GM12878 (cell line): ENCODE results near the gene CEP89. TPM values are rescaled to one million over a fixed set of nuclear protein-coding genes. Genes with fewer than 3 reads are reported as not detected.

ENCODE experiments used
- ATAC-seq: fragments of 200-7000 bp; cut with Tn5 transposase; 3 replicates; pipeline ENCODE4 v1.9.1; 2020; ENCODE audit warnings: mild to moderate bottlenecking, moderate library complexity
- BruUV-seq: library from RNA; stranded (reverse); fragments of 400-500 nt; replicated peaks from 2 replicates; lab custom pipeline; 2021; lab: Mats Ljungman, UMichigan
- CTCF ChIA-PET: fragments of 300-600 bp; sonication (Branson Sonifier 250); formaldehyde crosslinking; extraction: SDS; loops from one replicate; lab custom pipeline; 2021; ENCODE audit warnings: inconsistent platforms; lab: Yijun Ruan, JAX
- POLR2A ChIA-PET: fragments of 350-600 bp; formaldehyde crosslinking; extraction: SDS; loops from one replicate; lab custom pipeline; 2021; ENCODE audit warnings: inconsistent platforms; lab: Charles Lee
- RAD21 ChIA-PET: fragments of 300-600 bp; sonication (Branson Sonifier 250); formaldehyde crosslinking; loops from one replicate; lab custom pipeline; 2023; ENCODE audit warnings: antibody characterized with exemption; ENCODE audit not compliant: unreplicated experiment; lab: Charles Lee
- SMC1A ChIA-PET: fragments of 300-600 bp; sonication (Branson Sonifier 250); formaldehyde crosslinking; loops from one replicate; lab custom pipeline; 2023; ENCODE audit not compliant: unreplicated experiment, uncharacterized antibody; lab: Charles Lee
- DNase-seq: peaks from one replicate; pipeline ENCODE4 v3.0.0-alpha.2; 2011; ENCODE audit warnings: low read depth, low spot score
- FAIRE-seq: peaks from 3 replicates; lab custom pipeline; 2011; peaks lifted over from hg19 to GRCh38; lab: Jason Lieb, UNC
- H2AFZ ChIP-seq: 2 replicates; pipeline ENCODE4 v1.6.0; 2011; ENCODE audit warnings: low read depth, low read length, control low read depth; ENCODE audit not compliant: control insufficient read depth
- H3K27ac ChIP-seq: 2 replicates; pipeline ENCODE4 v1.5.1; 2011; ENCODE audit warnings: control low read depth; ENCODE audit not compliant: control insufficient read depth, insufficient read depth
- H3K27me3 ChIP-seq, 2 experiments: replicated peaks in 1 of 2; 2 replicates each; pipeline versions ENCODE4 v1.6.0 to v1.6.1; 2011; ENCODE audit warnings: low read length in 1 of 2; ENCODE audit not compliant: control insufficient read depth in 2 of 2, insufficient read depth in 2 of 2
- H3K36me3 ChIP-seq, 2 experiments: 2 replicates each; pipeline ENCODE4 v1.5.1; 2011; ENCODE audit warnings: low read length in 1 of 2; ENCODE audit not compliant: control insufficient read depth in 2 of 2, insufficient read depth in 2 of 2
- H3K4me1 ChIP-seq: 2 replicates; pipeline ENCODE4 v1.6.1; 2011; ENCODE audit warnings: mild to moderate bottlenecking, low read length, moderate library complexity, mixed read lengths; ENCODE audit not compliant: control insufficient read depth, insufficient read depth
- H3K4me2 ChIP-seq: 2 replicates; pipeline ENCODE4 v1.6.0; 2011; ENCODE audit warnings: control low read depth; ENCODE audit not compliant: control insufficient read depth, insufficient read depth
- H3K4me3 ChIP-seq: fragments of 200-600 bp; sonication (generic); 2 replicates; pipeline ENCODE4 v1.5.1; 2016
- H3K79me2 ChIP-seq: 2 replicates; pipeline ENCODE4 v1.6.0; 2011; ENCODE audit warnings: low read length; ENCODE audit not compliant: control insufficient read depth, insufficient read depth
- H3K9ac ChIP-seq: 2 replicates; pipeline ENCODE4 v1.8.0; 2011; ENCODE audit warnings: low read length, control low read depth, mixed read lengths; ENCODE audit not compliant: control insufficient read depth, insufficient read depth
- H3K9me3 ChIP-seq: replicated peaks from 3 replicates; pipeline ENCODE4 v1.5.1; 2011; ENCODE audit warnings: mild to moderate bottlenecking, low read length; ENCODE audit not compliant: control insufficient read depth, insufficient read depth
- H4K20me1 ChIP-seq: 2 replicates; pipeline ENCODE4 v1.6.0; 2011; ENCODE audit not compliant: control insufficient read depth, insufficient read depth
- HCFC1 ChIP-seq: fragments of 150-350 bp; IDR thresholded peaks from 2 replicates; pipeline ENCODE4 v1.6.1; 2014; ENCODE audit warnings: low read length
- LARP7 ChIP-seq: fragments of 450-650 bp; IDR thresholded peaks from 2 replicates; pipeline ENCODE4 v1.6.1; 2017; ENCODE audit warnings: mild to moderate bottlenecking
- RAD21 ChIP-seq: IDR thresholded peaks from 2 replicates; pipeline ENCODE4 v1.6.1; 2011; ENCODE audit warnings: mild to moderate bottlenecking, low read depth, low read length, moderate library complexity; ENCODE audit not compliant: insufficient read depth
- RAD51 ChIP-seq: fragments of 450-650 bp; IDR thresholded peaks from 2 replicates; pipeline ENCODE4 v1.6.1; 2016; ENCODE audit warnings: moderate library complexity, mild to moderate bottlenecking, inconsistent platforms
- SMC3 ChIP-seq: IDR thresholded peaks from 2 replicates; pipeline ENCODE4 v1.6.1; 2011; ENCODE audit warnings: low read length, improper control_type of control experiment, borderline replicate concordance
- ZNF207 ChIP-seq: fragments of 450-650 bp; IDR thresholded peaks from 2 replicates; pipeline ENCODE4 v1.6.1; 2014; ENCODE audit warnings: antibody characterized with exemption, mild to moderate bottlenecking, borderline replicate concordance
- WGBS: methylation state at CpG from one replicate; pipeline ENCODE4 v1.1.6; 2016; ENCODE audit warnings: low lambda C conversion rate; ENCODE audit not compliant: insufficient replicate concordance, insufficient coverage; ENCODE audit errors: missing lambda C conversion rate; 5-methylcytosine and 5-hydroxymethylcytosine counted together
- in situ Hi-C: fragments of 300-500 bp; cut with MboI; formaldehyde crosslinking; loops from 9 replicates; pipeline ENCODE4 v1.14.3; 2018; ENCODE audit warnings: mixed read lengths
- intact Hi-C: fragments of 100-400 bp; cut with micrococcal nuclease; formaldehyde crosslinking; loops from one replicate; pipeline ENCODE4 v1.14.2; 2022; ENCODE audit not compliant: unreplicated experiment
- polyA plus RNA-seq, 11 experiments: library from polyadenylated mRNA; depleted of rRNA in 4 of 11; unstranded in 6 of 11; stranded (reverse) in 5 of 11; fragments of >200 nt; fragmentation: Nextera tagmentation in 4 of 11; fragmentation: Illumina TruSeq in 1 of 11; extraction: Ambion mirVana in 4 of 11; extraction: Trizol in 1 of 11; gene quantifications; 1 replicate in 1 of 11; 2 replicates in 10 of 11; pipeline versions ENCODE4 v1.2.1 to v1.2.3, GENCODE V29; 2011 to 2016; ENCODE audit warnings: inconsistent platforms in 2 of 11, missing spikeins in 2 of 11, low read depth in 1 of 11
- total RNA-seq, 4 experiments: library from RNA; depleted of rRNA in 3 of 4; stranded (reverse); fragments of >200 nt in 3 of 4; fragmentation: Illumina TruSeq in 1 of 4; extraction: Trizol in 1 of 4; gene quantifications; 2 replicates each; pipeline versions ENCODE4 v1.2.1 to v1.2.3, GENCODE V29; 2013 to 2021
- TF ChIP-seq, protein P1 (sequence below): fragments of 450-650 bp; IDR thresholded peaks from 2 replicates; pipeline ENCODE4 v1.6.1; 2017; ENCODE audit warnings: antibody characterized with exemption, mild to moderate bottlenecking, moderate library complexity
- TF ChIP-seq, protein P2 (sequence below): IDR thresholded peaks from 2 replicates; pipeline ENCODE4 v1.6.1; 2011; ENCODE audit warnings: borderline replicate concordance, low read depth, mild to moderate bottlenecking, moderate library complexity, low read length; ENCODE audit not compliant: insufficient read depth, poor library complexity, severe bottlenecking
- TF ChIP-seq, protein P3 (sequence below): fragments of 450-650 bp; IDR thresholded peaks from 2 replicates; pipeline ENCODE4 v1.6.1; 2018; ENCODE audit warnings: borderline replicate concordance, mild to moderate bottlenecking; ENCODE audit not compliant: partially characterized antibody
- TF ChIP-seq, protein P4 (sequence below): fragments of 450-650 bp; IDR thresholded peaks from 2 replicates; pipeline ENCODE4 v1.6.1; 2016; ENCODE audit warnings: mild to moderate bottlenecking, moderate library complexity, borderline replicate concordance
- TF ChIP-seq, protein P5 (sequence below): IDR thresholded peaks from 2 replicates; pipeline ENCODE4 v1.6.1; 2012; ENCODE audit warnings: low read depth, low read length, improper control_type of control experiment

Gene CEP89
- total and polyA plus RNA-seq, 10 of the 15 experiments (the other 5 are each of a cell fraction or from before 2014, with no cell fraction given) = 6.0 to 19.3 (median 10.2) TPM

DNA sequence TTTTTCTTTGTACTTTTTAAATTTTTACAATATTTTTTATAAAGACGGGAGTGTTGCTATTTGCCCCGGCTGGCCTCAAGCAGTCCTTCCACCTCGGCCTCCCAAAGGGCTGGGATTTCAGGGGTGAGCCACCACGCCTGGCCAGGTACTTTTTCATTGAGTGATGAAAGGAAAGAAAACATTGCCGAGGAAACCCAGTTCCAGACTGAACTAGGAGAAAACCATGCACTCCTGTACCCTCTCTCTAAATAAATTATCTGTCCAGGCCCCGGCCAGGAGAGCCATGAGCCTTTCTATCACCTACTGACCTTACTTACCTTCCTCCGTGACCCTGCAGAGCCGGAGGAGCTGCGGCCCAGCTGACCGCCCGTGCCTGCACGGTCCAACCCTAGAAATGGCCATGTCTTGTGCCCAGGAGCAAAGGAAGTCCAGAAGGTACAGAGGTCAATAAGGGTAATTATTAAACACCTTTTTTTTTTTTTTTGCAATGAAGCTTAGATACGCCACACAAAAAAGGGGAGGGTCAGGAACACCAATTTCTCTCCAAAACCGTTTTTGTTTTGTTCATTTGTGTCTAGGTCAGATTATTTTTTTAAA, 102.3 kb downstream of the CEP89 start, which contains the start of gene SLC7A9:
Gene SLC7A9 (minus strand): TSS at position 399 of the 597 bp plus-strand sequence. CDS start 1,233 bp downstream, outside the sequence.
- ChIA-PET CTCF (no interaction called here), SMC1A (no interaction called here), POLR2A (no interaction called here), RAD21 (no interaction called here)
- in situ Hi-C loops = no loop called here
- no peaks in the 10 kb centered on the region for H3K9me3 ChIP-seq
- H2AFZ ChIP-seq = no peak within 1 kb of the TSS
- FAIRE-seq (no peak), DNase-seq (no peak), ATAC-seq (no peak)
- no peaks in the 10 kb centered on the region for H3K4me1 ChIP-seq
- H3K4me3 ChIP-seq = no peak within 1 kb of the TSS
- BruUV-seq = no TSS peak
- no peak within 1 kb of the TSS for H3K9ac ChIP-seq
- no peaks in the 10 kb centered on the region for H3K79me2 ChIP-seq
- H4K20me1 ChIP-seq = no peaks in the 10 kb centered on the region
- no peak within 1 kb of the TSS for H3K27ac ChIP-seq
- intact Hi-C loops = no loop called here
- H3K4me2 ChIP-seq = no peak within 1 kb of the TSS
- H3K36me3 ChIP-seq = no peaks in the 10 kb centered on the region
- WGBS = 47% methylated on average over 14 of the region's 14 CpGs
- no peaks in the 10 kb centered on the region for H3K27me3 ChIP-seq
- TF ChIP-seq, protein P1, sequence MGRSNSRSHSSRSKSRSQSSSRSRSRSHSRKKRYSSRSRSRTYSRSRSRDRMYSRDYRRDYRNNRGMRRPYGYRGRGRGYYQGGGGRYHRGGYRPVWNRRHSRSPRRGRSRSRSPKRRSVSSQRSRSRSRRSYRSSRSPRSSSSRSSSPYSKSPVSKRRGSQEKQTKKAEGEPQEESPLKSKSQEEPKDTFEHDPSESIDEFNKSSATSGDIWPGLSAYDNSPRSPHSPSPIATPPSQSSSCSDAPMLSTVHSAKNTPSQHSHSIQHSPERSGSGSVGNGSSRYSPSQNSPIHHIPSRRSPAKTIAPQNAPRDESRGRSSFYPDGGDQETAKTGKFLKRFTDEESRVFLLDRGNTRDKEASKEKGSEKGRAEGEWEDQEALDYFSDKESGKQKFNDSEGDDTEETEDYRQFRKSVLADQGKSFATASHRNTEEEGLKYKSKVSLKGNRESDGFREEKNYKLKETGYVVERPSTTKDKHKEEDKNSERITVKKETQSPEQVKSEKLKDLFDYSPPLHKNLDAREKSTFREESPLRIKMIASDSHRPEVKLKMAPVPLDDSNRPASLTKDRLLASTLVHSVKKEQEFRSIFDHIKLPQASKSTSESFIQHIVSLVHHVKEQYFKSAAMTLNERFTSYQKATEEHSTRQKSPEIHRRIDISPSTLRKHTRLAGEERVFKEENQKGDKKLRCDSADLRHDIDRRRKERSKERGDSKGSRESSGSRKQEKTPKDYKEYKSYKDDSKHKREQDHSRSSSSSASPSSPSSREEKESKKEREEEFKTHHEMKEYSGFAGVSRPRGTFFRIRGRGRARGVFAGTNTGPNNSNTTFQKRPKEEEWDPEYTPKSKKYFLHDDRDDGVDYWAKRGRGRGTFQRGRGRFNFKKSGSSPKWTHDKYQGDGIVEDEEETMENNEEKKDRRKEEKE = no peak
- TF ChIP-seq, protein P2, sequence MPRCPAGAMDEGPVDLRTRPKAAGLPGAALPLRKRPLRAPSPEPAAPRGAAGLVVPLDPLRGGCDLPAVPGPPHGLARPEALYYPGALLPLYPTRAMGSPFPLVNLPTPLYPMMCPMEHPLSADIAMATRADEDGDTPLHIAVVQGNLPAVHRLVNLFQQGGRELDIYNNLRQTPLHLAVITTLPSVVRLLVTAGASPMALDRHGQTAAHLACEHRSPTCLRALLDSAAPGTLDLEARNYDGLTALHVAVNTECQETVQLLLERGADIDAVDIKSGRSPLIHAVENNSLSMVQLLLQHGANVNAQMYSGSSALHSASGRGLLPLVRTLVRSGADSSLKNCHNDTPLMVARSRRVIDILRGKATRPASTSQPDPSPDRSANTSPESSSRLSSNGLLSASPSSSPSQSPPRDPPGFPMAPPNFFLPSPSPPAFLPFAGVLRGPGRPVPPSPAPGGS = no peak
- TF ChIP-seq SMC3 (no peak), ZNF207 (no peak), RAD51 (no peak), LARP7 (no peak), HCFC1 (no peak), RAD21 (no peak)
- TF ChIP-seq, protein P3, sequence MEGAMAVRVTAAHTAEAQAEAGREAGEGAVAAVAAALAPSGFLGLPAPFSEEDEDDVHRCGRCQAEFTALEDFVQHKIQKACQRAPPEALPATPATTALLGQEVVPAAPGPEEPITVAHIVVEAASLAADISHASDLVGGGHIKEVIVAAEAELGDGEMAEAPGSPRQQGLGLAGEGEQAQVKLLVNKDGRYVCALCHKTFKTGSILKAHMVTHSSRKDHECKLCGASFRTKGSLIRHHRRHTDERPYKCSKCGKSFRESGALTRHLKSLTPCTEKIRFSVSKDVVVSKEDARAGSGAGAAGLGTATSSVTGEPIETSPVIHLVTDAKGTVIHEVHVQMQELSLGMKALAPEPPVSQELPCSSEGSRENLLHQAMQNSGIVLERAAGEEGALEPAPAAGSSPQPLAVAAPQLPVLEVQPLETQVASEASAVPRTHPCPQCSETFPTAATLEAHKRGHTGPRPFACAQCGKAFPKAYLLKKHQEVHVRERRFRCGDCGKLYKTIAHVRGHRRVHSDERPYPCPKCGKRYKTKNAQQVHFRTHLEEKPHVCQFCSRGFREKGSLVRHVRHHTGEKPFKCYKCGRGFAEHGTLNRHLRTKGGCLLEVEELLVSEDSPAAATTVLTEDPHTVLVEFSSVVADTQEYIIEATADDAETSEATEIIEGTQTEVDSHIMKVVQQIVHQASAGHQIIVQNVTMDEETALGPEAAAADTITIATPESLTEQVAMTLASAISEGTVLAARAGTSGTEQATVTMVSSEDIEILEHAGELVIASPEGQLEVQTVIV = no peak
- TF ChIP-seq, protein P4, sequence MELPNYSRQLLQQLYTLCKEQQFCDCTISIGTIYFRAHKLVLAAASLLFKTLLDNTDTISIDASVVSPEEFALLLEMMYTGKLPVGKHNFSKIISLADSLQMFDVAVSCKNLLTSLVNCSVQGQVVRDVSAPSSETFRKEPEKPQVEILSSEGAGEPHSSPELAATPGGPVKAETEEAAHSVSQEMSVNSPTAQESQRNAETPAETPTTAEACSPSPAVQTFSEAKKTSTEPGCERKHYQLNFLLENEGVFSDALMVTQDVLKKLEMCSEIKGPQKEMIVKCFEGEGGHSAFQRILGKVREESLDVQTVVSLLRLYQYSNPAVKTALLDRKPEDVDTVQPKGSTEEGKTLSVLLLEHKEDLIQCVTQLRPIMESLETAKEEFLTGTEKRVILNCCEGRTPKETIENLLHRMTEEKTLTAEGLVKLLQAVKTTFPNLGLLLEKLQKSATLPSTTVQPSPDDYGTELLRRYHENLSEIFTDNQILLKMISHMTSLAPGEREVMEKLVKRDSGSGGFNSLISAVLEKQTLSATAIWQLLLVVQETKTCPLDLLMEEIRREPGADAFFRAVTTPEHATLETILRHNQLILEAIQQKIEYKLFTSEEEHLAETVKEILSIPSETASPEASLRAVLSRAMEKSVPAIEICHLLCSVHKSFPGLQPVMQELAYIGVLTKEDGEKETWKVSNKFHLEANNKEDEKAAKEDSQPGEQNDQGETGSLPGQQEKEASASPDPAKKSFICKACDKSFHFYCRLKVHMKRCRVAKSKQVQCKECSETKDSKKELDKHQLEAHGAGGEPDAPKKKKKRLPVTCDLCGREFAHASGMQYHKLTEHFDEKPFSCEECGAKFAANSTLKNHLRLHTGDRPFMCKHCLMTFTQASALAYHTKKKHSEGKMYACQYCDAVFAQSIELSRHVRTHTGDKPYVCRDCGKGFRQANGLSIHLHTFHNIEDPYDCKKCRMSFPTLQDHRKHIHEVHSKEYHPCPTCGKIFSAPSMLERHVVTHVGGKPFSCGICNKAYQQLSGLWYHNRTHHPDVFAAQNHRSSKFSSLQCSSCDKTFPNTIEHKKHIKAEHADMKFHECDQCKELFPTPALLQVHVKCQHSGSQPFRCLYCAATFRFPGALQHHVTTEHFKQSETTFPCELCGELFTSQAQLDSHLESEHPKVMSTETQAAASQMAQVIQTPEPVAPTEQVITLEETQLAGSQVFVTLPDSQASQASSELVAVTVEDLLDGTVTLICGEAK = no peak
- TF ChIP-seq, protein P5, sequence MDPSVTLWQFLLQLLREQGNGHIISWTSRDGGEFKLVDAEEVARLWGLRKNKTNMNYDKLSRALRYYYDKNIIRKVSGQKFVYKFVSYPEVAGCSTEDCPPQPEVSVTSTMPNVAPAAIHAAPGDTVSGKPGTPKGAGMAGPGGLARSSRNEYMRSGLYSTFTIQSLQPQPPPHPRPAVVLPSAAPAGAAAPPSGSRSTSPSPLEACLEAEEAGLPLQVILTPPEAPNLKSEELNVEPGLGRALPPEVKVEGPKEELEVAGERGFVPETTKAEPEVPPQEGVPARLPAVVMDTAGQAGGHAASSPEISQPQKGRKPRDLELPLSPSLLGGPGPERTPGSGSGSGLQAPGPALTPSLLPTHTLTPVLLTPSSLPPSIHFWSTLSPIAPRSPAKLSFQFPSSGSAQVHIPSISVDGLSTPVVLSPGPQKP = no peak
